Body of pancreas (tissue), 4 donors: ENCODE measurements around the gene SLX4IP.

Source experiments
- CTCF ChIP-seq, 7 experiments: fragments of 450-650 bp in 4 of 7; fragments of 200-600 bp in 3 of 7; sonication (generic) in 3 of 7; IDR thresholded peaks; one replicate each; pipeline ENCODE4 v1.5.1; 2016 to 2019; ENCODE audit warnings: antibody characterized with exemption in 7 of 7
- POLR2A ChIP-seq, 3 donors: fragments of 450-650 bp; IDR thresholded peaks; one replicate each; pipeline ENCODE4 v1.6.1; 2016; ENCODE audit warnings: antibody characterized with exemption in 3 of 3, mild to moderate bottlenecking in 2 of 3

- no peak for TF ChIP-seq CTCF (IDR thresholded peaks at IDR 0.05)
- no peak for TF ChIP-seq POLR2A (IDR thresholded peaks at IDR 0.05)
Observed at GRCh38 chr20:10573951-10574339, 138.8 kb downstream of the SLX4IP start.
